CD4-positive, CD25-positive, alpha-beta regulatory T cell (primary cell): ENCODE measurements around the gene FBXO27. TPM values are rescaled to one million over a fixed set of nuclear protein-coding genes. Genes with fewer than 3 reads are reported as not detected.
A peak's percentile ranks its signal among the peaks of the same experiment; 100 is the strongest.

ENCODE experiments used
- ATAC-seq, 2 donors: fragments of 150-1000 bp; cut with Tn5 transposase; one replicate each; pipeline ENCODE4 v1.10.0; 2021; ENCODE audit warnings: low read depth in 2 of 2, moderate number of reproducible peaks in 2 of 2, moderate library complexity in 1 of 2
- DNase-seq, 3 donors: peaks; one replicate each; pipeline versions ENCODE4 v3.0.0 to v3.0.0-alpha.2; 2012 to 2022; ENCODE audit warnings: mixed read lengths in 1 of 3
- H3K27ac ChIP-seq: one replicate; pipeline ENCODE4 v1.7.0; 2013; ENCODE audit warnings: mild to moderate bottlenecking, low read length; ENCODE audit not compliant: insufficient read depth, poor library complexity, severe bottlenecking
- H3K27me3 ChIP-seq: one replicate; pipeline ENCODE4 v1.7.0; 2013; ENCODE audit warnings: low read length; ENCODE audit not compliant: control insufficient read depth, insufficient read depth
- H3K36me3 ChIP-seq: one replicate; pipeline ENCODE4 v1.7.0; 2013; ENCODE audit warnings: mild to moderate bottlenecking, low read length, moderate library complexity; ENCODE audit not compliant: control insufficient read depth, insufficient read depth
- H3K4me1 ChIP-seq: 2 replicates; pipeline ENCODE4 v1.7.0; 2013; ENCODE audit warnings: mild to moderate bottlenecking, low read length; ENCODE audit not compliant: insufficient read depth, control insufficient read depth, poor library complexity, severe bottlenecking
- H3K4me3 ChIP-seq: one replicate; pipeline ENCODE4 v1.7.0; 2013; ENCODE audit warnings: low read depth, mild to moderate bottlenecking, low read length, moderate library complexity
- H3K9me3 ChIP-seq, 2 experiments: 1 replicate in 1 of 2; 2 replicates in 1 of 2; pipeline ENCODE4 v1.7.0; 2013; ENCODE audit warnings: low read length in 2 of 2, mild to moderate bottlenecking in 1 of 2, moderate library complexity in 1 of 2; ENCODE audit not compliant: control insufficient read depth in 2 of 2
- H3K27ac Mint-ChIP-seq, 3 donors: one replicate each; pipeline ENCODE4 v1.8.0; 2020 to 2022; ENCODE audit warnings: mild to moderate bottlenecking in 3 of 3, mixed read lengths in 3 of 3, moderate library complexity in 2 of 3
- H3K27me3 Mint-ChIP-seq: one replicate; pipeline ENCODE4 v1.8.0; 2022; ENCODE audit warnings: mild to moderate bottlenecking, mixed read lengths
- H3K36me3 Mint-ChIP-seq: one replicate; pipeline ENCODE4 v1.8.0; 2020; ENCODE audit warnings: mixed read lengths
- H3K4me1 Mint-ChIP-seq, 4 donors: one replicate each; pipeline ENCODE4 v1.8.0; 2020 to 2022; ENCODE audit warnings: mixed read lengths in 4 of 4, mild to moderate bottlenecking in 1 of 4
- H3K4me3 Mint-ChIP-seq, 4 donors: one replicate each; pipeline ENCODE4 v1.8.0; 2020 to 2022; ENCODE audit warnings: mild to moderate bottlenecking in 4 of 4, mixed read lengths in 4 of 4, moderate library complexity in 3 of 4
- H3K9me3 Mint-ChIP-seq, 7 donors: one replicate each; pipeline ENCODE4 v1.8.0; 2020 to 2022; ENCODE audit warnings: mixed read lengths in 7 of 7, mild to moderate bottlenecking in 3 of 7, moderate library complexity in 2 of 7
- polyA plus RNA-seq, 4 donors: library from polyadenylated mRNA; unstranded; fragments of 300-500 nt; fragmentation: Illumina TruSeq; gene quantifications; one replicate each; pipeline ENCODE4 v1.2.3, GENCODE V29; 2021
- total RNA-seq: library from RNA; stranded (reverse); gene quantifications from one replicate; pipeline ENCODE4 v1.2.3, GENCODE V29; 2022

FBXO27 gene
- total and polyA plus RNA-seq, 5 donors from 2014 or later = 0.16 to 0.35 (median 0.28) TPM; not detected in 1

DNA sequence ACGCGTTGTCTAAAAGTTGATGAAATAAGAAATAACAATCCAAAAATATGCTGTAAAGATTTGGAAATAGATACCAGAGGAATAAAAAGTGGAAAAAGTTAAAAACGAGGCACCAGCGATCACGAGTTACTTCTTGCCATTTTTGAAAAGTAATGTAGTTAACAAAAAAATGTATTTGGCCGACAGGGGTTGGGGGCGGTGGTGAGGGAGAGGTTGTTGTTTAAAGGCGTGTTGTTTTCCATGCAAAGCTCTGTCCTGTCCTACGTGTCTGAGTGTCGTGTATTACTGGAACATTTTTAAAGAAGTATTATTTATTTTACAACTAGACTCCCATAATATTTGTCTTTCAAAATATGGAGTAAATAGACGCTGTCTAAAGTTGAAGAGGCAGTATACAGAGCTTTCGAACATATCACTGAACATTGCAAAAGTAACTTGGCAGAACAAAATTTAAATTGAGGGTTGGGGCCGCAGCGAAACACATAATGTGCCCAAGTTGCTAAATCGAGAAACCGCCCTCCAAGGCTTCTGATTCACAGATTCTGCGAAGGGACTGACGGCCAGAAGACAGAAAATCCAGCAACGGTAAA lies 57.6 kb downstream of the FBXO27 start:
- Mint-ChIP-seq H3K27ac (no peak overlapping the region), H3K4me3 (peak overlapping the region in 2 of 4 donors; percentile 56 to 58), H3K27me3 (peaks cover 17% of the 10 kb centered on the region), H3K9me3 (peaks cover 0 to 3% (median 0%) of the 10 kb centered on the region in 7 donors), H3K4me1 (peaks cover 0 to 21% (median 6%) of the 10 kb centered on the region in 4 donors), H3K36me3 (no peaks in the 10 kb centered on the region)
- Histone ChIP-seq H3K4me3 (no peak overlapping the region), H3K27me3 (peaks cover 3% of the 10 kb centered on the region), H3K4me1 (no peaks in the 10 kb centered on the region), H3K27ac (no peak overlapping the region), H3K9me3 (no peaks in the 10 kb centered on the region), H3K36me3 (no peaks in the 10 kb centered on the region)
- no peak for DNase-seq
- no peak for ATAC-seq

Other genes with a start within 250 kb of the FBXO27 start
- not detected for gene LGALS7B, start 243.3 kb downstream of the FBXO27 start, total RNA-seq
- not detected for gene LGALS7B, start 243.3 kb downstream of the FBXO27 start, polyA plus RNA-seq
- gene LGALS4, start 219.6 kb downstream of the FBXO27 start, total RNA-seq = 2.1 TPM
- under 1 TPM in 1 of 4 donors, not detected in 3; 0.10 TPM for gene LGALS4, start 219.6 kb downstream of the FBXO27 start, polyA plus RNA-seq
- gene ECH1, start 200.8 kb downstream of the FBXO27 start, total RNA-seq = 95.2 TPM
- gene ECH1, start 200.8 kb downstream of the FBXO27 start, polyA plus RNA-seq = 100 to 1,000 TPM; 248 to 308 (median 277) TPM
- 503 TPM for gene HNRNPL, start 182.6 kb downstream of the FBXO27 start, total RNA-seq
- gene HNRNPL, start 182.6 kb downstream of the FBXO27 start, polyA plus RNA-seq = 10 to 100 TPM; 66.3 to 93.6 (median 85.5) TPM
- 48.9 TPM for gene RINL, start 154.3 kb downstream of the FBXO27 start, total RNA-seq
- gene RINL, start 154.3 kb downstream of the FBXO27 start, polyA plus RNA-seq = 10 to 100 TPM; 30.1 to 39.7 (median 36.5) TPM
- 78.4 TPM for gene SIRT2, start 132.9 kb downstream of the FBXO27 start, total RNA-seq
- gene SIRT2, start 132.9 kb downstream of the FBXO27 start, polyA plus RNA-seq = 10 to 100 TPM; 33.8 to 52.0 (median 44.3) TPM
- 57.7 TPM for gene NFKBIB, start 132.6 kb downstream of the FBXO27 start, total RNA-seq
- gene NFKBIB, start 132.6 kb downstream of the FBXO27 start, polyA plus RNA-seq = 10 to 100 TPM in 3 of 4 donors, 1 to 10 TPM in 1; 9.0 to 18.9 (median 11.9) TPM
- 0.91 TPM for gene CCER2, start 120.4 kb downstream of the FBXO27 start, total RNA-seq
- gene CCER2, start 120.4 kb downstream of the FBXO27 start, polyA plus RNA-seq = not detected
- gene SARS2, start 101.8 kb downstream of the FBXO27 start, total RNA-seq = 16.1 TPM
- gene SARS2, start 101.8 kb downstream of the FBXO27 start, polyA plus RNA-seq = 10 to 100 TPM; 13.1 to 15.6 (median 15.0) TPM
- gene MRPS12, start 101.6 kb downstream of the FBXO27 start, total RNA-seq = 19.8 TPM
- 100 to 1,000 TPM in 3 of 4 donors, 10 to 100 TPM in 1; 97.2 to 114 (median 108) TPM for gene MRPS12, start 101.6 kb downstream of the FBXO27 start, polyA plus RNA-seq
- gene FBXO17, start 56.8 kb downstream of the FBXO27 start, total RNA-seq = not detected
- gene FBXO17, start 56.8 kb downstream of the FBXO27 start, polyA plus RNA-seq = under 1 TPM in 2 of 4 donors, not detected in 2; 0.14 to 0.30 TPM
- gene ACP7, start 51.8 kb upstream of the FBXO27 start, total RNA-seq = not detected
- gene ACP7, start 51.8 kb upstream of the FBXO27 start, polyA plus RNA-seq = not detected
- 10.9 TPM for gene PAK4, start 93.2 kb upstream of the FBXO27 start, total RNA-seq
- gene PAK4, start 93.2 kb upstream of the FBXO27 start, polyA plus RNA-seq = 1 to 10 TPM in 3 of 4 donors, under 1 TPM in 1; 0.87 to 2.0 (median 1.5) TPM
- not detected for gene NCCRP1, start 164.4 kb upstream of the FBXO27 start, total RNA-seq
- gene NCCRP1, start 164.4 kb upstream of the FBXO27 start, polyA plus RNA-seq = not detected
- not detected for gene SYCN, start 171.7 kb upstream of the FBXO27 start, total RNA-seq
- not detected for gene SYCN, start 171.7 kb upstream of the FBXO27 start, polyA plus RNA-seq
- gene IFNL3, start 212.5 kb upstream of the FBXO27 start, total RNA-seq = not detected
- gene IFNL3, start 212.5 kb upstream of the FBXO27 start, polyA plus RNA-seq = not detected
- not detected for gene IFNL4, start 216.3 kb upstream of the FBXO27 start, total RNA-seq
- gene IFNL4, start 216.3 kb upstream of the FBXO27 start, polyA plus RNA-seq = not detected
- gene IFNL2, start 235.8 kb upstream of the FBXO27 start, total RNA-seq = not detected
- not detected for gene IFNL2, start 235.8 kb upstream of the FBXO27 start, polyA plus RNA-seq